PFSK-1 (cell line): ENCODE data around the gene IFIT1.

Experiments
- FOXP2 ChIP-seq: optimal IDR thresholded peaks from 2 replicates; pipeline ENCODE3; 2011; ENCODE audit warnings: borderline replicate concordance, control low read depth, inconsistent platforms; ENCODE audit not compliant: insufficient read depth; ENCODE audit errors: extremely low read length, extremely low read depth
- POLR2AphosphoS5 ChIP-seq: IDR thresholded peaks from 2 replicates; pipeline ENCODE4 v1.6.1; 2012; ENCODE audit warnings: low read depth, mild to moderate bottlenecking, control low read depth, low read length, moderate library complexity
- REST ChIP-seq, 2 experiments: IDR thresholded peaks; 2 replicates each; pipeline versions ENCODE4 v1.6.1 to v1.8.0; 2011 to 2012; ENCODE audit warnings: low read depth in 2 of 2, low read length in 2 of 2, control low read depth in 1 of 2, inconsistent platforms in 1 of 2, mild to moderate bottlenecking in 1 of 2, moderate library complexity in 1 of 2; ENCODE audit not compliant: insufficient read depth in 1 of 2
- SIN3A ChIP-seq: IDR thresholded peaks from 2 replicates; pipeline ENCODE4 v1.6.1; 2012; ENCODE audit warnings: mild to moderate bottlenecking, low read length, moderate library complexity, borderline replicate concordance; ENCODE audit not compliant: insufficient read depth
- TAF1 ChIP-seq: IDR thresholded peaks from 2 replicates; pipeline ENCODE4 v1.6.1; 2012; ENCODE audit warnings: low read length, control low read depth, borderline replicate concordance; ENCODE audit not compliant: insufficient read depth

Gene IFIT1

GRCh38 chr10:89414146-89414878, 21.9 kb downstream of the IFIT1 start, which contains the start of gene IFIT5:
Gene IFIT5, plus strand, starts transcription at chr10:89414568. Its CDS starts 231 bp downstream, at chr10:89414799.
- TF ChIP-seq SIN3A (no peak), TAF1 (no peak), POLR2AphosphoS5 (no peak), REST (IDR thresholded peaks at IDR 0.05; ENCODE audit: insufficient read depth in 1 of 2, low read depth in 2 of 2, low read length in 2 of 2) (no peak; a peak in 1 of 4 replicates), FOXP2 (no peak)

DNA sequence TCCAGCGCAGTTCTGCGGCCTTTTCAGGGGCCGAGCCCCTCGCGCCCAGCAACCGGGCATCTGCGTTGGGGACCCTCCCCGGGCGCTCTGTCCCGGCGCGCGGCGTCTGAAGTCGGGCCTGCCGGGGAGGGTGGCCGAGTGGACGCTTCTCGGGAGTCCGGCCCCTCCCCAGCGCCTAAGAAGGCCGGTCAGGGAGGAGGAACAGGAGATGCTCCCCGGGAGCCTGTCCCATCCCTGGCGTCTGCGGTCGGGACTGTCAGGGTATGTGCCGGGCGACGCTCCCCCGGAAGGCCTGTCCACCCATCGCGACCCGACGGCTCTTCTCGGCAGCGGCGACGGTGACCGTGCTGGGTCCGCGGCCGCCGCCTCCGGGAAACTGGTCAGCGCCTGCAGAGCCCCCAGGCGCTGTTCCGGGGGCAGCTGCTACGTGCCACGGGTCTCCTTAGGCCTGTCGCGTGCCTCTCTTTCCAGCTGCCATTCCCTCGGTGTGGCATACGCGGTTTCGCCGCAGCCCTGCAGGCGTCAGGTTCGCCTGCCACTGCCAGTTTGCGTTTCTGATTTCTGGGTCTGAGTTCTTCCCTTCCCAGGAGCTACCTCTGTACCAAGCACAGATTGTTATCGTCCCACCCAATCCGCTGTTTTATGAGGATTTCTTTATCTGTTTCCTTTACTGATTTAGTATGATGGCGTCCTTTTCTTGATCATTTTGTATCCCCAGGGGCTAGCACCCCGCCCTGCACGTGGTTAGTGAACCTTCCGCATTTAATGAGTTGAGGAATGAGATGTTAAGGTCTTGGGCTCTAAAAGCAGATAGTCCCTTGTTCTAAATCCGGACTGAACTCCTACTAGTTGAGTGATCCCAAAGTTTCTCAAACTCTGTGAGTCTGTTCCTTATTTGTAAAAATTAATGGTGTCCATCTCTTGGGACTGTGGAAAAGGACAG, 22.7 kb downstream of the IFIT1 start:
- no peak for TF ChIP-seq POLR2AphosphoS5
- no peak for TF ChIP-seq REST (IDR thresholded peaks at IDR 0.05; ENCODE audit: insufficient read depth in 1 of 2, low read depth in 2 of 2, low read length in 2 of 2)
- TF ChIP-seq SIN3A, result no peak
- TF ChIP-seq FOXP2, result no peak
- TF ChIP-seq TAF1, result no peak

GRCh38 chr10:89416465-89416864, 24.0 kb downstream of the IFIT1 start:
- TF ChIP-seq POLR2AphosphoS5 (no peak), FOXP2 (no peak), SIN3A (no peak), REST (IDR thresholded peaks at IDR 0.05; ENCODE audit: insufficient read depth in 1 of 2, low read depth in 2 of 2, low read length in 2 of 2) (no peak), TAF1 (no peak)

DNA sequence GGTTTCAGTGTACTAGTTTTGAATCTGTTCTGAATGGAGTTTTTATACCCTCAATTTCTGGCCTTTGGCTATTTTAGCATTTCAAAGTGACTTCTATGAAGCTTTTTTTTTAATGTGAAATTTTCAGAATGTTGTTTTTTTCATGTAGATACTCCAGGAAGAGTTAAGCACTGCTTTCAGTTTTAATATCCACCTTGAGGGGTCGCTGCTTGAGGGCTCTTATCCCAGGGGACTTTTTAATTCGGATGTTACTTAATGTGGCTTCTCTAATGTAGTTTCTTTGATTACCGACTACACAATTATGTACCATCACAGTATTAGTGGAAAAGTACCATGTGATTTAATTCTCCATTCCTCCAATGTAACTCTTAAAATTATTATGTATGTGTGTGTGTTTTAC, 27.1 kb downstream of the IFIT1 start:
- TF ChIP-seq REST (IDR thresholded peaks at IDR 0.05; ENCODE audit: insufficient read depth in 1 of 2, low read depth in 2 of 2, low read length in 2 of 2), result no peak
- no peak for TF ChIP-seq SIN3A
